Keratinocyte (primary cell): ENCODE data around the gene LRRC7. TPM values are rescaled to one million over a fixed set of nuclear protein-coding genes. Genes with fewer than 3 reads are reported as not detected.

ENCODE experiments used
- DNase-seq: peaks from one replicate; pipeline ENCODE4 v3.0.0-alpha.2; 2011; ENCODE audit warnings: low read depth, missing footprints, low spot score
- FAIRE-seq: peaks from 2 replicates; lab custom pipeline; 2011; peaks lifted over from hg19 to GRCh38; lab: Jason Lieb, UNC
- H2AFZ ChIP-seq: 2 replicates; pipeline ENCODE4 v1.6.0; 2012; ENCODE audit warnings: low read length, control low read depth, inconsistent platforms; ENCODE audit not compliant: control insufficient read depth
- H3K27ac ChIP-seq: 2 replicates; pipeline ENCODE4 v1.5.1; 2011; ENCODE audit warnings: low read length; ENCODE audit not compliant: control insufficient read depth, insufficient read depth
- H3K27me3 ChIP-seq: 3 replicates; pipeline ENCODE4 v1.6.0; 2011; ENCODE audit warnings: low read length; ENCODE audit not compliant: control insufficient read depth, insufficient read depth; ENCODE audit errors: extremely low read depth
- H3K36me3 ChIP-seq, 2 experiments: 2 replicates in 1 of 2; 3 replicates in 1 of 2; pipeline ENCODE4 v1.5.1; 2011; ENCODE audit warnings: low read length in 2 of 2, mild to moderate bottlenecking in 1 of 2; ENCODE audit not compliant: control insufficient read depth in 2 of 2, insufficient read depth in 2 of 2; ENCODE audit errors: extremely low read depth in 1 of 2
- H3K4me1 ChIP-seq: 3 replicates; pipeline ENCODE4 v1.5.1; 2011; ENCODE audit warnings: low read length; ENCODE audit not compliant: control insufficient read depth, insufficient read depth; ENCODE audit errors: extremely low read depth
- H3K4me2 ChIP-seq: 3 replicates; pipeline ENCODE4 v1.6.0; 2011; ENCODE audit warnings: low read depth, low read length; ENCODE audit not compliant: control insufficient read depth, insufficient read depth; ENCODE audit errors: extremely low read depth
- H3K4me3 ChIP-seq, 3 experiments: fragments of 200-600 bp in 1 of 3; sonication (generic) in 1 of 3; 2 replicates in 2 of 3; 3 replicates in 1 of 3; pipeline ENCODE4 v1.5.1; 2011 to 2016; ENCODE audit warnings: low read length in 3 of 3, mild to moderate bottlenecking in 3 of 3, control low read depth in 2 of 3, inconsistent platforms in 1 of 3, low read depth in 1 of 3, mixed read lengths in 1 of 3, mixed run types in 1 of 3, moderate library complexity in 1 of 3; ENCODE audit not compliant: control insufficient read depth in 2 of 3, insufficient read depth in 2 of 3; ENCODE audit errors: extremely low read depth in 1 of 3
- H3K79me2 ChIP-seq: 2 replicates; pipeline ENCODE4 v1.6.0; 2012; ENCODE audit warnings: low read length; ENCODE audit not compliant: control insufficient read depth, insufficient read depth
- H3K9ac ChIP-seq: 3 replicates; pipeline ENCODE4 v1.6.0; 2011; ENCODE audit warnings: low read length; ENCODE audit not compliant: control insufficient read depth, insufficient read depth; ENCODE audit errors: extremely low read depth
- H3K9me1 ChIP-seq: 3 replicates; pipeline ENCODE4 v1.6.0; 2011; ENCODE audit warnings: low read length; ENCODE audit not compliant: control insufficient read depth, insufficient read depth; ENCODE audit errors: extremely low read depth
- H3K9me3 ChIP-seq: 2 replicates; pipeline ENCODE4 v1.5.1; 2012; ENCODE audit warnings: low read depth, low read length; ENCODE audit not compliant: control insufficient read depth
- H4K20me1 ChIP-seq: 3 replicates; pipeline ENCODE4 v1.6.0; 2011; ENCODE audit warnings: low read length; ENCODE audit not compliant: control insufficient read depth, insufficient read depth; ENCODE audit errors: extremely low read depth
- EZH2 ChIP-seq: IDR thresholded peaks from one replicate; pipeline ENCODE4 v1.6.1; 2012; ENCODE audit warnings: inconsistent platforms, mild to moderate bottlenecking, low read length, moderate library complexity
- dilution Hi-C: fragments of 300-500 bp; cut with MboI; formaldehyde crosslinking; loops from one replicate; pipeline ENCODE4 v1.7.0; 2020; ENCODE audit warnings: low sequenced_read_pairs; ENCODE audit not compliant: extremely low pct_ligation_motif_present
- polyA plus RNA-seq, 5 experiments: library from polyadenylated mRNA; depleted of rRNA in 3 of 5; stranded (reverse) in 3 of 5; stranded (forward) in 1 of 5; unstranded in 1 of 5; fragments of >200 nt; gene quantifications; 1 replicate in 1 of 5; 2 replicates in 3 of 5; 3 replicates in 1 of 5; pipeline versions ENCODE4 v1.2.1 to v1.2.3, GENCODE V29; 2011 to 2012; ENCODE audit warnings: missing spikeins in 2 of 5, low read depth in 1 of 5, low replicate concordance in 1 of 5
- TF ChIP-seq, protein P1 (sequence below), 3 experiments: IDR thresholded peaks in 1 of 3; conservative IDR thresholded peaks in 1 of 3; optimal IDR thresholded peaks in 1 of 3; 2 replicates in 2 of 3; 3 replicates in 1 of 3; pipeline versions ENCODE3 to v1.5.1; 2011; ENCODE audit warnings: low read length in 3 of 3, mild to moderate bottlenecking in 3 of 3, moderate library complexity in 2 of 3, control low read depth in 1 of 3, inconsistent platforms in 1 of 3; ENCODE audit not compliant: insufficient read depth in 2 of 3; ENCODE audit errors: extremely low read depth in 1 of 3

The LRRC7 gene
- polyA plus RNA-seq, 1 donor (not counting 4 experiments of a cell fraction or from before 2014, with no cell fraction given), result 0.28 TPM

GRCh38 chr1:69827732-69828131 is 260.0 kb downstream of the LRRC7 start:
- H3K4me2 ChIP-seq, result no peak overlapping the region
- TF ChIP-seq, protein P1, sequence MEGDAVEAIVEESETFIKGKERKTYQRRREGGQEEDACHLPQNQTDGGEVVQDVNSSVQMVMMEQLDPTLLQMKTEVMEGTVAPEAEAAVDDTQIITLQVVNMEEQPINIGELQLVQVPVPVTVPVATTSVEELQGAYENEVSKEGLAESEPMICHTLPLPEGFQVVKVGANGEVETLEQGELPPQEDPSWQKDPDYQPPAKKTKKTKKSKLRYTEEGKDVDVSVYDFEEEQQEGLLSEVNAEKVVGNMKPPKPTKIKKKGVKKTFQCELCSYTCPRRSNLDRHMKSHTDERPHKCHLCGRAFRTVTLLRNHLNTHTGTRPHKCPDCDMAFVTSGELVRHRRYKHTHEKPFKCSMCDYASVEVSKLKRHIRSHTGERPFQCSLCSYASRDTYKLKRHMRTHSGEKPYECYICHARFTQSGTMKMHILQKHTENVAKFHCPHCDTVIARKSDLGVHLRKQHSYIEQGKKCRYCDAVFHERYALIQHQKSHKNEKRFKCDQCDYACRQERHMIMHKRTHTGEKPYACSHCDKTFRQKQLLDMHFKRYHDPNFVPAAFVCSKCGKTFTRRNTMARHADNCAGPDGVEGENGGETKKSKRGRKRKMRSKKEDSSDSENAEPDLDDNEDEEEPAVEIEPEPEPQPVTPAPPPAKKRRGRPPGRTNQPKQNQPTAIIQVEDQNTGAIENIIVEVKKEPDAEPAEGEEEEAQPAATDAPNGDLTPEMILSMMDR (optimal IDR thresholded peaks at IDR 0.05 in 1 of 3, IDR thresholded peaks at IDR 0.05 in 1 of 3, conservative IDR thresholded peaks at IDR 0.05 in 1 of 3; ENCODE audit: extremely low read depth in 1 of 3, insufficient read depth in 2 of 3, low read length in 3 of 3), result no peak
- no peak for TF ChIP-seq EZH2
- no peaks in the 10 kb centered on the region for H3K79me2 ChIP-seq
- H2AFZ ChIP-seq, result no peak overlapping the region
- no peaks in the 10 kb centered on the region for H3K4me1 ChIP-seq
- DNase-seq (no peak), FAIRE-seq (no peak)
- no peaks in the 10 kb centered on the region for H3K27me3 ChIP-seq
- no peaks in the 10 kb centered on the region for H3K36me3 ChIP-seq
- H4K20me1 ChIP-seq, result no peaks in the 10 kb centered on the region
- dilution Hi-C loops, result no loop called here
- no peaks in the 10 kb centered on the region for H3K9me1 ChIP-seq
- no peak overlapping the region for H3K27ac ChIP-seq
- H3K9ac ChIP-seq, result no peak overlapping the region
- H3K9me3 ChIP-seq, result no peaks in the 10 kb centered on the region
- no peak overlapping the region for H3K4me3 ChIP-seq

DNA sequence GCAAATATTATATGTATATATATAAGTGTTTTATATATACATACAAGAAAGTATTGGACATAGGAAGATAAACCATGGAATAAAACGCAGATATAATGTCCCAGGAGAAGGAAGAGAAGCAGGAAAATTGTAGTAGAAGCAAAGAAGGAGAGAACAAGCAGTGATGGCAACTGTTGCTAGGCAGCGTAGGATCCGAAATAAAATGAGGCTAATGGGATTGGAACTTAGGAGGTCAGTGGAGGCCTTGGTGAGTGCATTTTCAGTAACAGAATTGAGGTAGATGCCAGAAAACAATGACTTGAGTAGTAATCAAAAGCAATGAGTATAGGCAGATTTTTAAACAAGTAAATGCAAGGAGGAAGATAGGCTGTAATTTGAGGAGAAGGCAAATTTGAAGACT is 265.8 kb downstream of the LRRC7 start:
- Histone ChIP-seq H3K36me3 (no peaks in the 10 kb centered on the region), H3K4me3 (no peak overlapping the region), H3K9me1 (no peaks in the 10 kb centered on the region), H3K9ac (no peak overlapping the region), H3K27ac (no peak overlapping the region), H3K79me2 (no peaks in the 10 kb centered on the region), H3K4me2 (no peak overlapping the region), H3K9me3 (no peaks in the 10 kb centered on the region), H3K27me3 (no peaks in the 10 kb centered on the region), H3K4me1 (no peaks in the 10 kb centered on the region), H2AFZ (no peak overlapping the region), H4K20me1 (no peaks in the 10 kb centered on the region)
- DNase-seq, result no peak
- FAIRE-seq, result no peak
- dilution Hi-C loops, result no loop called here
- TF ChIP-seq, protein P1 (optimal IDR thresholded peaks at IDR 0.05 in 1 of 3, IDR thresholded peaks at IDR 0.05 in 1 of 3, conservative IDR thresholded peaks at IDR 0.05 in 1 of 3; ENCODE audit: extremely low read depth in 1 of 3, insufficient read depth in 2 of 3, low read length in 3 of 3), result no peak
- TF ChIP-seq EZH2, result no peak
